Cerebellar cortex (tissue), 1 donor: ENCODE results near the gene CAMP.
"Not testable (repeated sequence)": the region's sequence is repeated elsewhere in the genome, so short reads cannot be mapped to it uniquely, and the experiment has no call there.

Experiments used
- DNase-seq: peaks from one replicate; pipeline ENCODE4 v3.0.0-alpha.2; 2015; ENCODE audit warnings: low spot score

The CAMP gene

DNA sequence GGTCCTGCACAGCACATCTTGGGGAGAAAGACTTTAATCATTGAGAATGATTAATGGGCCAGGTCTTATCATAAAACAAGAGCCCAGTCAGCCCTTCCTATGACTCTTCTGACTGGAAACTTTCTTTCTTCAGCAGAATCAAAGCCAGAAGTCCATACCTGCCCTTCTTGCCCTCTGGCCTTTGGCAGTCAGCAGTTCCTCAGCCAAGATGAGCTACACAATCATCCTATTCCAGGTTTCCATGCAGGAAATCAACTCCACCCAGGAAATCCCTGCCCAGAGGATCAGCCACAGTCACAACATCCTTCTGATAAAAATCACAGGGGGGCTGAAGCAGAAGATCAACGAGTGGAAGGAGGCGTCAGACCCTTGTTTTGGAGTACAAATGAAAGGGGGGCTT is 44.5 kb downstream of the CAMP start:
- no peak for DNase-seq

GRCh38 chr3:48268381-48268935 is 45.2 kb downstream of the CAMP start:
- DNase-seq, result no peak

DNA sequence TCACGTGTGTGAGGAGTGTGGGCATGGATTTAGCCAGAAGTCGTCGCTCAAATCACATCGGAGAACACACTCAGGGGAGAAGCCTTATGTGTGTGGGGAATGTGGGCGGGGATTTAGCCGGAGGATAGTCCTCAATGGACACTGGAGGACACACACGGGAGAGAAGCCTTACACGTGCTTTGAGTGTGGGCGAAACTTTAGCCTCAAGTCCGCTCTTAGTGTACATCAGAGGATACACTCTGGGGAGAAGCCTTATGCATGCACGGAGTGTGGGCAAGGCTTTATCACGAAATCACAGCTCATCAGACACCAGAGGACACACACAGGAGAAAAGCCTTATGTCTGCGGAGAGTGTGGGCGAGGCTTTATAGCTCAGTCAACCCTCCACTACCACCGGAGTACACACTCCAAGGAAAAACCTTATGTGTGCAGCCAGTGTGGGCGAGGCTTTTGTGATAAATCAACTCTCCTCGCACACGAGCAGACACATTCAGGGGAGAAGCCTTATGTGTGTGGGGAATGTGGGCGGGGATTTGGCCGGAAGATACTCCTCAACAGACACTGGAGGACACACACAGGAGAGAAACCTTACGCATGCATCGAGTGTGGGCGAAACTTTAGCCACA is 45.8 kb downstream of the CAMP start:
- no peak for DNase-seq

GRCh38 chr3:48269592-48269991 is 46.3 kb downstream of the CAMP start:
- DNase-seq, result no peak

GRCh38 chr3:48270306-48270705 is 47.0 kb downstream of the CAMP start:
- peak; percentile 91 for DNase-seq

GRCh38 chr3:48271223-48271622 is 47.9 kb downstream of the CAMP start:
- DNase-seq, result not testable (repeated sequence)

DNA sequence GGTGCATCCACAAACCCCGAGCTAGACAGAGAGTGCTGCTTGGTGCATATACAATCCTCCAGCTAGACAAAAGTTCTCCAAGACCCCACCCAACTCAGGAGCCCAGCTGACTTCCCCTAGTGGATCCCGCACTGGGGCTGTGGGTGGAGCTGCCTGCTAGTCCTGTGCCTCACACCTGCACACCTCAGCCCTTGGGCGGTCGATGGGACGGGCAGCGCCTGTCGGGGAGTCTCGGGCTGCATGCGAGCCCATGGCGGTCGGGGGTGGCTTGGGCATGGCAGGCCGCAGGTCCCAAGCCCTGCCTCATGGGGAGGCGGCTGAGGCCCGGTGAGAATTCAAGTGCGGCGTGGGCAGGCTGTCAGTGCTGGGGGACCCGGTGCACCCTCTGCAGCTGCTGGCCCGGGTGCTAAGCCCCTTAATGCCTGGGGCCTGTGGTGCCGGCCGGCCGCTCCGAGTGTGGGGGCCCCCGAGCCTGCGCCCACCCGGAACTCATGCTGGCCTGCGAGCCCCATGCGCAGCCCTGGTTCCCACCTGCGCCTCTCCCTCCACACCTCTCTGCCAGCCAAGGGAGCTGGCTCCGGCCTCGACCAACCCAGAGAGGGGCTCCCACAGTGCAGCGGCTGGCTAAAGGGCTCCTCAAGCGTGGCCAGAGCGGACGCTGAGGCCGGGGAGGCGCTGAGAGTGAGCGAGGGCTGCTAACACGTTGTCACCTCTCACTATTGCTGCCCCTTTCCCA is 48.6 kb downstream of the CAMP start:
- DNase-seq, result no peak

- peak; percentile 81 for DNase-seq
Observed at GRCh38 chr3:48273594-48274211, 50.4 kb downstream of the CAMP start.

DNA sequence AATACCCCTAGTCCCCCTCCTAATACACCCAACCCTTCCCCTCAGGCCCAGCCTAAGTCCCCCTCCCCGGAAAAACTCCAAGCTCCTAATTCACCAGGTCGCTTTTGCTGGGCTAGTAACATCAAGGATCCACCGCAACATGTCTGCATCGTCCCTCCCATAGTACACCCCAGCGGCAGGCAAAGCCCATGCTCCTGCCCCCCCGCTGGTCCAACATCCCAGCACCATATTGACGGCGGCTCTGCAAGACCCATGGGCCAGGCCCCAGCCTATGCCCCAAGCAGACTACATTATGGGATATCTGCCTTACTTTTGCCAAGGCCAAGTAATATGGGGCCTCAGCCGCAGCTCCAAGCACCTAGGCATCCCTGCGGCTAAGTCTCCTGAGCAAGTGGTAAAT is 51.2 kb downstream of the CAMP start:
- DNase-seq, result no peak
